ENCODE measurements around the gene LRBA. TPM values are rescaled to one million over a fixed set of nuclear protein-coding genes. Genes with fewer than 3 reads are reported as not detected.

Gene LRBA
- total and polyA plus RNA-seq, 4 donors = 11.8 to 149 (median 34.2) TPM

- DNase-seq = no peak
- H3K36me3 ChIP-seq (ENCODE audit: control insufficient read depth in 4 of 4, insufficient read depth in 4 of 4, low read length in 4 of 4) = no peaks in the 10 kb centered on the region
- no peak overlapping the region for H3K27ac ChIP-seq (ENCODE audit: low read depth in 1 of 2, low read length in 1 of 2)
These were observed 75.6 kb downstream of the LRBA start for GRCh38 chr4:150939530-150939929.

GRCh38 chr4:150938873-150939499, 76.1 kb downstream of the LRBA start:
- H3K4me3 ChIP-seq = no peak overlapping the region
- H3K36me3 ChIP-seq (ENCODE audit: control insufficient read depth in 4 of 4, insufficient read depth in 4 of 4, low read length in 4 of 4) = no peaks in the 10 kb centered on the region
- H3K9me3 ChIP-seq (ENCODE audit: control insufficient read depth in 4 of 4, insufficient read depth in 3 of 4, low read length in 3 of 4) = no peaks in the 10 kb centered on the region
- H3K9ac ChIP-seq (ENCODE audit: insufficient read depth in 1 of 2, low read length in 2 of 2) = no peak overlapping the region
- peaks cover 0 to 6% (median 0%) of the 10 kb centered on the region in 5 donors for H3K4me1 ChIP-seq (ENCODE audit: control insufficient read depth in 5 of 5, insufficient read depth in 5 of 5, low read length in 5 of 5)
- WGBS, 2 donors = 82 to 91% methylated on average over 1 of the region's 1 CpG
- H3K27me3 ChIP-seq (ENCODE audit: control insufficient read depth in 3 of 3, insufficient read depth in 3 of 3, low read length in 2 of 3) = no peaks in the 10 kb centered on the region
- no peak for DNase-seq
- no peak overlapping the region for H3K27ac ChIP-seq (ENCODE audit: low read depth in 1 of 2, low read length in 1 of 2)
- TF ChIP-seq CTCF (IDR thresholded peaks at IDR 0.05; ENCODE audit: control extremely low read depth, extremely low read depth) = no peak
- no peak for ATAC-seq (ENCODE audit: insufficient read depth, low FRiP score)

More at GRCh38 chr4:150939530-150939929, 75.6 kb downstream of the LRBA start:
- no peak for ATAC-seq (ENCODE audit: insufficient read depth, low FRiP score)
- Histone ChIP-seq H3K27me3 (ENCODE audit: control insufficient read depth in 3 of 3, insufficient read depth in 3 of 3, low read length in 2 of 3) (no peaks in the 10 kb centered on the region), H3K4me3 (no peak overlapping the region), H3K9ac (ENCODE audit: insufficient read depth in 1 of 2, low read length in 2 of 2) (no peak overlapping the region), H3K9me3 (ENCODE audit: control insufficient read depth in 4 of 4, insufficient read depth in 3 of 4, low read length in 3 of 4) (no peaks in the 10 kb centered on the region), H3K4me1 (ENCODE audit: control insufficient read depth in 5 of 5, insufficient read depth in 5 of 5, low read length in 5 of 5) (peaks cover 0 to 6% (median 0%) of the 10 kb centered on the region in 5 donors)
- 91 to 93% methylated on average over 3 of the region's 3 CpGs for WGBS, 2 donors
- TF ChIP-seq CTCF (IDR thresholded peaks at IDR 0.05; ENCODE audit: control extremely low read depth, extremely low read depth) = no peak

GRCh38 chr4:150938417-150938816, 76.7 kb downstream of the LRBA start:
- H3K4me1 ChIP-seq (ENCODE audit: control insufficient read depth in 5 of 5, insufficient read depth in 5 of 5, low read length in 5 of 5) = peaks cover 0 to 1% (median 0%) of the 10 kb centered on the region in 5 donors
- 85 to 88% methylated on average over 4 of the region's 4 CpGs for WGBS, 2 donors
- ATAC-seq (ENCODE audit: insufficient read depth, low FRiP score) (no peak), DNase-seq (peak in 2 of 3 donors; percentile 13 to 37)
- no peak overlapping the region for H3K4me3 ChIP-seq
- TF ChIP-seq CTCF (IDR thresholded peaks at IDR 0.05; ENCODE audit: control extremely low read depth, extremely low read depth) = no peak
- H3K9me3 ChIP-seq (ENCODE audit: control insufficient read depth in 4 of 4, insufficient read depth in 3 of 4, low read length in 3 of 4) = no peaks in the 10 kb centered on the region
- H3K27me3 ChIP-seq (ENCODE audit: control insufficient read depth in 3 of 3, insufficient read depth in 3 of 3, low read length in 2 of 3) = no peaks in the 10 kb centered on the region
- peak overlapping the region in 1 of 2 donors; percentile 25 for H3K9ac ChIP-seq (ENCODE audit: insufficient read depth in 1 of 2, low read length in 2 of 2)
- H3K27ac ChIP-seq (ENCODE audit: low read depth in 1 of 2, low read length in 1 of 2) = no peak overlapping the region
- H3K36me3 ChIP-seq (ENCODE audit: control insufficient read depth in 4 of 4, insufficient read depth in 4 of 4, low read length in 4 of 4) = peaks cover 0 to 2% (median 0%) of the 10 kb centered on the region in 4 donors

- no peak overlapping the region for H3K9ac ChIP-seq (ENCODE audit: insufficient read depth in 1 of 2, low read length in 2 of 2)
- no peak for TF ChIP-seq CTCF (IDR thresholded peaks at IDR 0.05; ENCODE audit: control extremely low read depth, extremely low read depth)
- H3K4me1 ChIP-seq (ENCODE audit: control insufficient read depth in 5 of 5, insufficient read depth in 5 of 5, low read length in 5 of 5) = no peaks in the 10 kb centered on the region
- ATAC-seq (ENCODE audit: insufficient read depth, low FRiP score) (no peak), DNase-seq (no peak)
- H3K4me3 ChIP-seq = no peak overlapping the region
- H3K27ac ChIP-seq (ENCODE audit: low read depth in 1 of 2, low read length in 1 of 2) = no peak overlapping the region
- peaks cover 0 to 2% (median 0%) of the 10 kb centered on the region in 4 donors for H3K36me3 ChIP-seq (ENCODE audit: control insufficient read depth in 4 of 4, insufficient read depth in 4 of 4, low read length in 4 of 4)
- 53 to 69% methylated on average over 1 of the region's 1 CpG for WGBS, 2 donors
- no peaks in the 10 kb centered on the region for H3K27me3 ChIP-seq (ENCODE audit: control insufficient read depth in 3 of 3, insufficient read depth in 3 of 3, low read length in 2 of 3)
- H3K9me3 ChIP-seq (ENCODE audit: control insufficient read depth in 4 of 4, insufficient read depth in 3 of 4, low read length in 3 of 4) = no peaks in the 10 kb centered on the region
These were observed 81.1 kb downstream of the LRBA start for GRCh38 chr4:150934022-150934421.
